ENCODE data around the gene PEX10. TPM values are rescaled to one million over a fixed set of nuclear protein-coding genes. Genes with fewer than 3 reads are reported as not detected.

Gene PEX10
- total RNA-seq, 2 donors from 2014 or later = 12.1 to 27.9 TPM

- Histone ChIP-seq H3K9me3 (peaks cover 12% of the 10 kb centered on the region), H3K4me1 (ENCODE audit: control insufficient read depth in 1 of 2, low read depth in 2 of 2) (peaks cover 5 to 9% of the 10 kb centered on the region in 2 donors), H3K27ac (no peak overlapping the region), H3K4me3 (no peak overlapping the region), H3K36me3 (no peaks in the 10 kb centered on the region), H3K27me3 (replicated peaks; ENCODE audit: insufficient read depth) (no peaks in the 10 kb centered on the region)
- TF ChIP-seq, protein P1, sequence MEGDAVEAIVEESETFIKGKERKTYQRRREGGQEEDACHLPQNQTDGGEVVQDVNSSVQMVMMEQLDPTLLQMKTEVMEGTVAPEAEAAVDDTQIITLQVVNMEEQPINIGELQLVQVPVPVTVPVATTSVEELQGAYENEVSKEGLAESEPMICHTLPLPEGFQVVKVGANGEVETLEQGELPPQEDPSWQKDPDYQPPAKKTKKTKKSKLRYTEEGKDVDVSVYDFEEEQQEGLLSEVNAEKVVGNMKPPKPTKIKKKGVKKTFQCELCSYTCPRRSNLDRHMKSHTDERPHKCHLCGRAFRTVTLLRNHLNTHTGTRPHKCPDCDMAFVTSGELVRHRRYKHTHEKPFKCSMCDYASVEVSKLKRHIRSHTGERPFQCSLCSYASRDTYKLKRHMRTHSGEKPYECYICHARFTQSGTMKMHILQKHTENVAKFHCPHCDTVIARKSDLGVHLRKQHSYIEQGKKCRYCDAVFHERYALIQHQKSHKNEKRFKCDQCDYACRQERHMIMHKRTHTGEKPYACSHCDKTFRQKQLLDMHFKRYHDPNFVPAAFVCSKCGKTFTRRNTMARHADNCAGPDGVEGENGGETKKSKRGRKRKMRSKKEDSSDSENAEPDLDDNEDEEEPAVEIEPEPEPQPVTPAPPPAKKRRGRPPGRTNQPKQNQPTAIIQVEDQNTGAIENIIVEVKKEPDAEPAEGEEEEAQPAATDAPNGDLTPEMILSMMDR (IDR thresholded peaks at IDR 0.05) = no peak
- ATAC-seq (ENCODE audit: insufficient number of reproducible peaks, low FRiP score, low read depth) (no peak), DNase-seq (ENCODE audit: low spot score) (no peak)
Observed at GRCh38 chr1:2418791-2419320, 6.5 kb upstream of the PEX10 start.

- peaks cover 13 to 19% of the 10 kb centered on the region in 2 donors for H3K4me1 ChIP-seq (ENCODE audit: control insufficient read depth in 1 of 2, low read depth in 2 of 2)
- no peaks in the 10 kb centered on the region for H3K36me3 ChIP-seq
- no peak for DNase-seq (ENCODE audit: low spot score)
- H3K9me3 ChIP-seq = peaks cover 4% of the 10 kb centered on the region
- H3K27ac ChIP-seq = no peak overlapping the region
- no peaks in the 10 kb centered on the region for H3K27me3 ChIP-seq (replicated peaks; ENCODE audit: insufficient read depth)
- TF ChIP-seq, protein P1 (IDR thresholded peaks at IDR 0.05) = no peak
- ATAC-seq (ENCODE audit: insufficient number of reproducible peaks, low FRiP score, low read depth) = no peak
- H3K4me3 ChIP-seq = no peak overlapping the region
Observed at GRCh38 chr1:2417833-2418225, 5.5 kb upstream of the PEX10 start.

- Histone ChIP-seq H3K36me3 (no peaks in the 10 kb centered on the region), H3K4me3 (no peak overlapping the region), H3K27me3 (replicated peaks; ENCODE audit: insufficient read depth) (no peaks in the 10 kb centered on the region), H3K4me1 (ENCODE audit: control insufficient read depth in 1 of 2, low read depth in 2 of 2) (peaks cover 13 to 20% of the 10 kb centered on the region in 2 donors), H3K9me3 (peaks cover under 1% of the 10 kb centered on the region), H3K27ac (no peak overlapping the region)
- no peak for ATAC-seq (ENCODE audit: insufficient number of reproducible peaks, low FRiP score, low read depth)
- TF ChIP-seq, protein P1 (IDR thresholded peaks at IDR 0.05) = no peak
- no peak for DNase-seq (ENCODE audit: low spot score)
Observed at GRCh38 chr1:2417083-2417832, 4.9 kb upstream of the PEX10 start.

- DNase-seq (ENCODE audit: low spot score) (no peak), ATAC-seq (ENCODE audit: insufficient number of reproducible peaks, low FRiP score, low read depth) (no peak)
- H3K27ac ChIP-seq = no peak overlapping the region
- no peaks in the 10 kb centered on the region for H3K36me3 ChIP-seq
- H3K4me1 ChIP-seq (ENCODE audit: control insufficient read depth in 1 of 2, low read depth in 2 of 2) = peaks cover 13 to 27% of the 10 kb centered on the region in 2 donors
- no peaks in the 10 kb centered on the region for H3K27me3 ChIP-seq (replicated peaks; ENCODE audit: insufficient read depth)
- TF ChIP-seq, protein P1 (IDR thresholded peaks at IDR 0.05) = no peak
- H3K9me3 ChIP-seq = no peaks in the 10 kb centered on the region
- no peak overlapping the region for H3K4me3 ChIP-seq
Observed at GRCh38 chr1:2416403-2416802, 4.0 kb upstream of the PEX10 start.

GRCh38 chr1:2415801-2416208, 3.4 kb upstream of the PEX10 start:
- no peaks in the 10 kb centered on the region for H3K27me3 ChIP-seq (replicated peaks; ENCODE audit: insufficient read depth)
- no peak for ATAC-seq (ENCODE audit: insufficient number of reproducible peaks, low FRiP score, low read depth)
- no peak overlapping the region for H3K4me3 ChIP-seq
- TF ChIP-seq, protein P1 (IDR thresholded peaks at IDR 0.05) = no peak
- no peaks in the 10 kb centered on the region for H3K36me3 ChIP-seq
- DNase-seq (ENCODE audit: low spot score) = no peak
- peaks cover 13 to 28% of the 10 kb centered on the region in 2 donors for H3K4me1 ChIP-seq (ENCODE audit: control insufficient read depth in 1 of 2, low read depth in 2 of 2)
- no peaks in the 10 kb centered on the region for H3K9me3 ChIP-seq
- H3K27ac ChIP-seq = no peak overlapping the region

Measured in thoracic aorta (tissue), 2 donors.